KBM-7 (cell line): ENCODE data around the gene IL13.
"Not testable (repeated sequence)": the region's sequence is repeated elsewhere in the genome, so short reads cannot be mapped to it uniquely, and the experiment has no call there.

Experiments used
- DNase-seq: peaks from one replicate; pipeline ENCODE4 v3.0.0-alpha.2; 2015
- in situ Hi-C: fragments of 300-500 bp; cut with MboI; formaldehyde crosslinking; loops from 2 replicates; pipeline ENCODE4 v1.14.3; 2020; ENCODE audit warnings: low sequenced_read_pairs, low pct_unique_long_range_greater_than_20kb, mixed read lengths

IL13 gene

DNA sequence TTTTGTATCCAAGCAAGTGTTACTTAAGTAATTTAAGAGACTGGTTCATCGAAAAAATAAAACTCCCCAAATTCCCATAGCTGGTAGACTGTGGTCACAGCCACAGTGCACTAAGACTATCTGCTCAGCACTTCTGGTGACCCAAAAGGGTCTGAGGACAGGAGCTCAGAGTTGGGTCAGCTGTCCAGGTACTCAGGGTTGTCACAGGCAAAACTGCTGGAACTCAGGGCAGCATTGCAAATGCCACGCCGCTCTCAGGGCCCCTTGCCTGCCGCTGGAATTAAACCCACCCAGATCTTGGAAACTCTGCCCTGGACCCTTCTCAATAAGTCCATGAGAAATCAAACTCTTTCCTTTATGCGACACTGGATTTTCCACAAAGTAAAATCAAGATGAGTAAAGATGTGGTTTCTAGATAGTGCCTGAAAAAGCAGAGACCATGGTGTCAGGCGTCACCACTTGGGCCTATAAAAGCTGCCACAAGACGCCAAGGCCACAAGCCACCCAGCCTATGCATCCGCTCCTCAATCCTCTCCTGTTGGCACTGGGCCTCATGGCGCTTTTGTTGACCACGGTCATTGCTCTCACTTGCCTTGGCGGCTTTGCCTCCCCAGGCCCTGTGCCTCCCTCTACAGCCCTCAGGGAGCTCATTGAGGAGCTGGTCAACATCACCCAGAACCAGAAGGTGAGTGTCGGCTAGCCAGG, at the start of gene IL13:
IL13 (plus strand) TSS at position 498 of the 705 bp plus-strand sequence; CDS start at position 512, 14 bp downstream.
- DNase-seq = no peak
- in situ Hi-C loops = no loop called here

DNA sequence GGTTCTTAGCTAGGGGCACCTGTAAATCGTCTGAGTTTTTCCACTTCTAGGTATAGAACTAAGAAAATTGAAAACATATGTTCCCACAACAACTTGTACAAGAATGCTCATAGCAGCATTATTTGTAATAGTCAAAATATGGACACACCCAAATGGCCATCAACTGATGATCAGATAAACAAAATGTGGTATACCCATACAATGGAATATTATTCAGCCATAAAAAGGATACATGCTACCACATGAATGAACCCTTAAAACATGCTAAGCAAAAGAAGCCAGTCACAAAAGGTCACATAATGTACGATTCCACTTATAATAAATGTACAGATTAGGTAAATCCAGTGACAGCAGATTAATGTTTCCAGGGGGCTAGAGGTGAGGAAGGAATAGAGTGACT, 46.0 kb upstream of the IL13 start:
- DNase-seq = no peak
- in situ Hi-C loops = no loop called here

DNA sequence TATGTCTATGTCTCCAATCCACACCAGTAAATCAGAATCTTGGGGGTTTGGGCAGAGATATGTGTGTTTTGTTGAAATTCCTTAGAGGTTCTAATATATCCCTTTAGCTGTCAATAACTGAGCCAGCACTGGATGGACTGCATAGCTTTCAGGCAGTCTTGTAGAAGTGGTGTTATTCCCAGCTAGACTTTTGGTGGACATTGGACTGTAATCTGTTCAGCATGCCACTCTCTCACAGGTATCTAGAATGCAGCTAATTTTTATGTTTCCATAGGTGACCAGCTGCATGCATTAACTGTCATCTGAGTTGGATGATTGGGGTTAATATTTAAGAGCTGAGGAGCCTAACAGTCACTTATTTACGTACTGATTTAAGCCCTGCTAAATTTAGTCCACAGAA, 45.1 kb upstream of the IL13 start:
- DNase-seq = no peak
- in situ Hi-C loops = no loop called here

DNA sequence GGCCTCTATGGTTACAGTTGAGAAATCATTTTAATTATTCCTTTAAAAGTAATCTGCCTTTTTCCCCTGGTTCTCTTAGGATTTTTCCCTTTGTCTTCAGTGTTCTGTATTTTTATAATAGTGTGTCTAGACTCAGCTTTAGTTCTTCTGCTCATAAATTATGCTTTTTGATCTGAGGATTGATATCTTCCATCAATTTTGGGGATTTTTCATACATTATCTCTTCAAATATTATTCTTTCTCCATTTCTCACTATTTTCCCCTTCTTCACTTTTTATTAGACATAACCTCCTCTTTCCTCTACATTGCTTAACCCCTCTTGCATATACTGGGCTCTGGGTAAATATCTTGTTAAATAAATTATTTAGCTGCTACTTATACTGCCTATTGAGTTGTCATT, 36.3 kb upstream of the IL13 start:
- in situ Hi-C loops = no loop called here
- DNase-seq = no peak

DNA sequence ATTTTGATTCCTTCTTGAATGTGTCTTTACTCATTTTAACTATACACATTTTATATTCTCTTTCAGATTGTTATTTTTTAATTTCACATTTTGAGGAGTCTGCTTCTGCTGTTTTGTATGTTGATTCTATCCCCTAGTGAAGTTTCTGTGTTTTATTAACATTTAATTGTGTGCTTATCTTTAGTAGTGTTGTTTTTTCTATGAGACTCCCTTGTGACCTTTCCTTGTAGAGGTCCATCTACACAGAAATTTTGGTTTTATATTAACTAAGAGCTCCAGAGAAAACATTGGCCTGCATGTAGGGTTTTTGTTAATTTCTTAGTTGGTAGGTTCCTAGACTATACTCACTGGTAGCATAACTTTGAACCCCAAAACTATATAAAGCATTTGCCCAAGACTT, 35.4 kb upstream of the IL13 start:
- in situ Hi-C loops = no loop called here
- no peak for DNase-seq

DNA sequence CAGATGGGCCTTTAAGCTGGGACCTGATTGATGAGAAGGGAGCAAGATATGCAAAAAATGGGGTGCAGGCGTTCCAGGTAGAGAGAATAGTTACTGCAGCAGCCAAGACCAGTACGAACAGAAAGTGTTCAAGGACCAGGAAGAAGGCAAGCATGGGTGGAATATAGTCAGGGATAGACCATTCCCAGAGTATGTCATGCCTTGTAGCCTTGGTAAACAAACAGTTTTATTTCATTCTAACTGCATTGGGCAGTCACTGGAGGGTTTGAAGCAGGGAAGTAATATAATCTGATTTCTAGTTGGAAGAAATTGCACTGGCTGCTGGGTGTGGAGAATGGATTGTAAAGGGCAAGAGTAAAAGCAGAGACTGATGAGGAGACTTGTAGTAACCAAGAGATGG, 30.5 kb upstream of the IL13 start:
- in situ Hi-C loops = no loop called here

DNA sequence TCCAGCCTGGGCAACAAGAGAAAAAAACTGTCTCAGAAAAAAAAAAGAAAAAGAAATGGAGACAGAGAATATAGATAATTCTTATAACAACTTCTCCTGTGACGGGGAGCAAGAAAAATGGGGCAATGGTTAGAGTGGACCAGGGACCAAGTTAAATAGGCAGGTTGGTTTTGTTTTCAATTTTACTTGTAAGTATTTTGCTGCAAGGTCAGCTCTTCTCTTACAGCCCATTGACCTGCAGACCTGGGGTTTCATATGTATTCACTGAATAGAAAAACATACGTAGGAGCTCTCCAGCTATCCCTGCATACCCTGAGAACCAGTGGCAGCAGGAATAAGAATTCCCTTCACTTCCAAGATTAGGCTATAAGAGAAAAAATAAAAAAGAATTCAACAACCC, 29.2 kb upstream of the IL13 start:
- in situ Hi-C loops = no loop called here
- no peak for DNase-seq

More for the DNA sequence above, 30.5 kb upstream of the IL13 start:
- DNase-seq = no peak

DNA sequence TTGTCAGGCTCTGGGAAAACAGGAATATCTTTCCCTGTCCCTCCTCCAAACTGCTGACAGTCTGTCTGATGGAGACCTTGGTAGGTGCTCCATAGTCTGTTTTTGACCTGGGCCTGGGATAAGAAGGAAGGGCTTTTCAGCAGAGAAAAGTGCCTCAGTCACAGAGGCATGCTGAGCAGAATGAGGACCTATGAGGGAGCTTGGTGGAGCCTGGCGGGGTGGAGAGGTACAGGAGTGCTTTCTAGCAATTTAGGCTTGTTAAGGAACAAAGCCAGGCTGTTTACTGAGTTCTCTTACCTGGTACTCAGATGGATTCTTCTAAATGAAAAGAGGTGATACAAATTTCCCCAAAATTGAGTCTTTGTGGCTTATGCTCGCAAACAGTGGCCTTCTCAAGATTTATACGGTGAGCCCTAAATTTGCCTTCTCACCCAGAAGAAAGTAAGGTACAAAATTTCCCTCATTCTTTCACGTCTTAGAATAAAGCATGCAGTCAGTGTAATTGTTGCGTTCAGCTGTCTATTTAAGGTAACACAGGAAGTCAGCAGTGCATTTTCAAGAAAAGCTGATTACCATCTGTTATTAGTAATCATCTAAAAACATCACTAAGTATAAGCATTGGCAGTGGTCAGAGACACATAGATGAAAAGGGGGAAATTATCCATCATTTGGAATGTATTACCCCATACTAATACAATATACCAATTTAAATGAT, 28.6 kb upstream of the IL13 start:
- in situ Hi-C loops = no loop called here
- DNase-seq = no peak

DNA sequence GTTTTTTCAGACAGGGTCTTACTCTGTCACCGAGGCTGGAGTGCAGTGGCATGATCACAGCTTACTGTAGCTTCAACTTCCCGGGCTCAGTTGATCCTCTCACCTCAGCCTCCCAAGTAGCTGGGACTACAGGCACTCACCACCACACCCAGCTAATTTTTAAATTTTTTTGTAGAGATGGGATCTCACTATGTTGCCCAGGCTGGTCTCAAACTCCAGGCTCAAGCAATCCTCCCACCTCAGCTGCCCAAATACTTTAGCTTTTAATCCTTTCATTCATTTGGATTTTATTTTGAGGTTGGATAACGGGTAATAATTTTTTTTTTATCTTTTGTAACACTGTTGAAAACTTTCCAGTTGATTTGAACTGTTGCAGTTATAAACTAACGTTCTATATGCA, 24.4 kb upstream of the IL13 start:
- DNase-seq, in situ Hi-C loops: not testable (repeated sequence)

DNA sequence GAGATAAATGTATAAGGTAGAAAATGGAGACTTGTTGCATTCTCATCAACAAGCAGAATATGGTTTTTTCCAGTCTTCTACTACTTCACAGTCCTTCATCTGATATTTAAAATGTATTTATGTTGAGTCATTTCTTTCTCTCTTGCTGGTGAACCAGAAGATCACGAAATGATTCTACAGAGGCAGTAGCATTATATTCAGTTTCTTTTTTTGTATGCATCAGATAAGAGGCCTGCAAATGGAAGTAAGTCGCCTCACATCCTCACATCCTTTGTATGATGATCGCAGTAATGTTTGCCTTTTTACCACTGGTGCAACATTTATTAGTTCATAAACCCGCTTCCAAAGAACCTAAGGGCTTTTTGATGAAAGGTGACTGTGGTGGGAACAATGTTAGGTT, 22.1 kb upstream of the IL13 start:
- in situ Hi-C loops = no loop called here
- DNase-seq = no peak

DNA sequence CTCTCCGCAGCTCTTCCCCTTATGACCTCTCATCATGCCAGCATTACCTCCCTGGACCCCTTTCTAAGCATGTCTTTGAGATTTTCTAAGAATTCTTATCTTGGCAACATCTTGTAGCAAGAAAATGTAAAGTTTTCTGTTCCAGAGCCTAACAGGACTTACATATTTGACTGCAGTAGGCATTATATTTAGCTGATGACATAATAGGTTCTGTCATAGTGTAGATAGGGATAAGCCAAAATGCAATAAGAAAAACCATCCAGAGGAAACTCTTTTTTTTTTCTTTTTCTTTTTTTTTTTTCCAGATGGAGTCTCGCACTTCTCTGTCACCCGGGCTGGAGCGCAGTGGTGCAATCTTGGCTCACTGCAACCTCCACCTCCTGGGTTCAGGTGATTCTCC, 20.7 kb upstream of the IL13 start:
- in situ Hi-C loops = no loop called here

DNA sequence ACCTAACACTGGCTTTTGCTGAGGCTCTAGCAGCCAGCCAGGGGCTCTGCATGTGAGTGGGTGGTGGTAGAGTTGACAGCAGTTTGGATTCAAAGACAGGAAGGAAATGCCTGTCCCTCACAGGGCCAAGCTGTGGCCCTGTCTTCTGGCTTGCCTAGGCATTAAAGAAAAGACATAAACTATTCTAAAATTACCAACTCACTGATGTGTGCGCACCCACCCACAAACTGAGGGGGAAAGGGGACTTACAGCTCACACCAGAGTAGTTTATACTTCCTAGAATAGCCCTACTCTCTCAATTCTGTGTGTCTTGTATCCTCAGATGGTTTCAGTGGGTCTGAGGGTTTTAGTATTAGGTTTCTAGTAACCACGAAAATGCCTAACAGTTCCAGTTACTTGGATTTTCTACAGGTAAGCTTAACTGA, 18.3 kb upstream of the IL13 start:
- peak; percentile 36 for DNase-seq
- in situ Hi-C loops = no loop called here

More for the DNA sequence above, 20.7 kb upstream of the IL13 start:
- DNase-seq = no peak

DNA sequence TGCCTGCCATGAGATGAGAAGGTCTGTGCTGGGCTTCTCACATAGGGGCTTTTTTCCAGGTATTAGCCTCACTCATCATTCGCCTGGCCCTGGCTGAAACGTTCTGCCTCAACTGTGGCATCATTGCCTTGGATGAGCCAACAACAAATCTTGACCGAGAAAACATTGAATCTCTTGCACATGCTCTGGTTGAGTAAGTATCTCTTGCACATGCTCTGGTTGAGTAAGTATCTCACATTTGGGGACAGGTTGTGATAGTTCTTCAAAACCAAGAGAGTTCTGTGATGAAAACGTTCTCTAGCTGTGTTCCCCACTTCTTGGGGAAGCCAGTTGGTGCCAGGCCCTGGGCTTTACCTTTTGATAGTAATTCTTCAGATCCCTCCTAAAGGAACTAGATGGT, 17.4 kb upstream of the IL13 start:
- DNase-seq = no peak
- in situ Hi-C loops = no loop called here

DNA sequence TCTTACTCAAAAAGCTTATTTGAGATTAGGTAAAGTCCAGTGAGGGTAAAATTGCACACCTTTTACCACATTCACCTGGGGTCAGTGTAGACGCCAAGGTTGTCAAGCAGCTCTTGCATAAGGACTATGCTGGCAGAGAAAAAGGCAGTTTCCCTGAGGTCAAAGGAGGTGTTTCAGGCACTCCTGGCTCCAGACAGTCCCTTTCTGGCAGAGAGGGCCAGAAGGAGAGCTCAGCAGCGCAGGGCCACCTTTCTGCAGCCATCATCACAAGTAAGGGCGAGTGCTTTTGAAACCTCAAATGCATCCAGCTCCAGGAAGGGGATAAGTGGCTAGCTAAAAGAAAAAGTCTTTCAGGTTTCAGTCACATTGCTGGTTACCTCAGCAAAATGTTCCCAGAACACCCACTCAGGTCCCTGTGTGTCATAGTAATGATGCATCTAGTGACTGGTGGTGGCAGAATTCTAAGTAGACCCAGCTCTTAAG, 16.7 kb upstream of the IL13 start:
- in situ Hi-C loops = no loop called here

DNA sequence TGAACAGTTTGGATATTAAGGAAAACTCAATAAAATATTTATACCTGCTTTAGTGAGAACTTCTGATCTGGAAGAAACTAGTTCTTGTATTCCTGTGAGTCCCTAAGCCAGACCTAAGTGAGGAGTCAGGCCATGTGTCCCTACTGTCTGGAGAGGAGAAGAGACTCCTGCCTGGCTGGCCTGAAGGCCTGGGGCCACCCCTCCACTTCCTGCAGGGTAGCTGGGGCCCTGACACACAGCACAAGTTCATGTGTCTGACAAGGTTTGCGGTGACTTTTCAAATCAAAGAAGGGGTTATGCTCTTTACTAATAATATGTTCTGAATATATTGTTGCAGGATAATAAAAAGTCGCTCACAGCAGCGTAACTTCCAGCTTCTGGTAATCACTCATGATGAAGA, 16.1 kb upstream of the IL13 start:
- no peak for DNase-seq
- in situ Hi-C loops = no loop called here

More for the DNA sequence above, 16.7 kb upstream of the IL13 start:
- no peak for DNase-seq

DNA sequence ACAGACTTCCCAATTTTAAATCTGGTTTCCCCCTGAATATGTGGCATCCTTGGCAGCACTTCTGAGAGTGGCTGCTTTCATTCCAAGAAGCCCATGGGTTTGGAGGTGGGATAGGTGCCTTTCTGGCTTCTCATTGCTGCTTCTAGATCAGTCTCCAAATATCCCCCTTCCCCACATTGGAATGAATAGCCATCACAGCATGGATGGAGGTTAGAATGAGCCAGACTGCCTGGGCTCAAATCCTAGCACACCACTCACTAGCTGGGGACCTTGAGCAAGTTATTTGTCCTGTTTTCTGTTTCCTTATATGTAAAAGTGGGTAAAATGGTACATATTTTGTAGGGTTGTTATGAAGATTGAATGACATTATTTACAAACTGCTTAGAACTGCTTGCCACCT, 13.8 kb upstream of the IL13 start:
- in situ Hi-C loops = no loop called here
- no peak for DNase-seq

DNA sequence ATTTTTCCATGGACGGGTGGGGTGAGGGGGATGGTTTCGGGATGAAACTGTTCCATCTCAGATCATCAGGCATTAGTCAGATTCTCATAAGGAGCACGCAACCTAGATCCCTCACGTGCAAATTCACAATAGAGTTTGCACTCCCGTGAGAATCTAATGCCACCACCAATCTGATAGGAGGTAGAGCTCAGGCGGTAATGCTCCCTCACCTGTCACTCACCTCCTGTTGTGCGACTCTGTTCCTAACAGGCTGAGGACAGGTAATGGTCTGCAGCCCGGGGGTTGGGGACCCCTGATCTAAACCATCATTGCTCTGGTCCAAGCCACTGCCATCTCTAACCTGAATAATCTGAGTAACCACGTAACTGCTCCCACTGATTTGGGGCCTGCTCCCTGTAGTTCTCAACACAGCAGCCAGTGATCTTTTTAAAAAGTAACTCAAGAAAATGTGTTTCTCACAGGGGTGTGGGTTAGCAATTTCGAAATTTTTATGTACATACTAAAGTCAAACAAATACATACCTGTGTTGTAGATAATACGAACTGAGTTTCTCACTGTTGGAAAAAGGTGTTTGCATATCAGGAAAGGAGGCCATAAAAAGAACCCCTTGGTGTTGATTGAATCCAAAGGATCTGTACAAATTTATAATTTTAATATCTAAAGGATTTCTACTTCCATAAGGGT, 11.2 kb upstream of the IL13 start:
- in situ Hi-C loops = no loop called here

DNA sequence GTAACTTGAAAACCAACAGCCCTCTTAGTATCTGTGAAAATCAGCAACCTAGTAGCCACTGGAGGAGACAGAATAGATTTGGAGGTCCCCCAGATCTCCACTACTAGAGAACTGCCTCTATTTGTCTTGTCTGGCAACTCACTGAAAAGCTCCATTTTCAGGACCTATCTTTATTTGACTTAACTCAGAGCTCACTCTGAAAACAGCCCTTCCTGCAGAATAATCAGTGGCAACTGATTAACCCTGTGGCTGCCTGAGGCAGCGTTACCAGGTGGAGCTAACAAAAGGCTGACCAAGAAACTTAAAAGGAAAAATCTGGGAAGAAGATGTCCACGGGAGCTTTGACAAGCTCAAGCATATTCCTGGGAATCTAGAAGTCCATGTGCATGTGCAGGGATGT, 10.5 kb upstream of the IL13 start:
- in situ Hi-C loops = no loop called here

More for the DNA sequence above, 11.2 kb upstream of the IL13 start:
- DNase-seq = no peak

DNA sequence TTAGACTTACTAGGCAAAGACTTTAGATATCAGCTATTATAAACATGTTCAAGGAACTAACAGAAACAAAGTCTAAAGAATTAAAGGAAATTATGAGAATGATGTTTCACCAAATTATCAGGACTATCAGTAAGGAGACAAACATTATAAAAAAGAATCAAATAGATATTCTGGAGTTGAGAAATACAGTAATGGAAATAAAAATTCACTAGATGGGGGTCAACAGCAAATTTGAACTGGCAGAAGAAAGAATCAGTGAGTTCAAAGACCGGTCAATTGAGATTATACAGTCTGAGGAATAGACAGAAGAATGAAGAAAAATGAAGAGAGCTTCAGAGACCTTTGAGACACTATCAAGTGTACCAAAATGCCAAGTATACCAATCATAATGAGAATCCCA, 9.6 kb upstream of the IL13 start:
- in situ Hi-C loops = no loop called here
- no peak for DNase-seq

More for the DNA sequence above, 10.5 kb upstream of the IL13 start:
- DNase-seq = no peak

DNA sequence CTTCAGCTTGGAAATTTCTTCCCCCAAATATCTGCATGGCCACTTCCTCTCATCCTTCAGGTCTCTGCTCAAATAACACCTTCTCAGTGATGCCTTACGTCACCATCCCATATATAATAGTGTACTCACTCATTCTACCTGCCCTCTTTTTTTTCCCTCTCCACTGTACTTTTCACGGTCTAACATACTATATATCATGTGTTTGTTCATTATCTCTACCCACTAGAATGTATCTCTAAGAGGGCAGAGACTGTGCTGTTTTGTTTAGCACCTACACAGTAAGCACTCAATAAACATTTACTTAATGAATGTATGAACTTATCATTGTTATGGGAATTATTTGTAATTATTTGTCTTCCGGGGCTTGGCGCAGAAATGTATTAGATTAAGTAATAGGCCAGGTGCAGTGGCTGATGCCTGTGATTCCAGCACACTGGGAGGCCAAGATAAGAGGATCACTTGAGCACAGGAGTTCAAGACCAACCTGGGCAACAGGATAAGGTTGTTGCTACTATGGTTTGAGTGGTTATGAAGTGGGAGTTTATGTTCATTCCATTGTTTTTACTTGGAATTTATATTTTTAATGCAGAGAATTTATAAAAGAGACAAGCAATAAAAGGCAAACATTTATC, 6.0 kb upstream of the IL13 start:
- no peak for DNase-seq
- in situ Hi-C loops = no loop called here
